Measurements from ENCODE around the gene PKP1. TPM values are rescaled to one million over a fixed set of nuclear protein-coding genes. Genes with fewer than 3 reads are reported as not detected.
"Not testable (repeated sequence)": the region's sequence is repeated elsewhere in the genome, so short reads cannot be mapped to it uniquely, and the experiment has no call there.

PKP1 gene
- total RNA-seq, result 409 TPM

GRCh38 chr1:201282931-201283829, at the start of gene PKP1:
Gene PKP1 (plus strand): TSS chr1:201283506. CDS start chr1:201283703, 197 bp downstream.
- Histone ChIP-seq H3K27ac (peak within 1 kb of the TSS; percentile 87), H3K4me1 (peaks cover 20% of the 10 kb centered on the region), H3K4me3 (peak within 1 kb of the TSS; percentile 43 to 55), H3K9me3 (no peaks in the 10 kb centered on the region), H3K27me3 (no peaks in the 10 kb centered on the region), H3K36me3 (no peaks in the 10 kb centered on the region)
- intact Hi-C loops (cut with DNase I), result no loop called here
- no peak for DNase-seq (ENCODE audit: extremely low spot score in 2 of 2)
- TF ChIP-seq POLR2A (IDR thresholded peaks at IDR 0.05) (peak in 1 of 2 donors; percentile 16), CTCF (IDR thresholded peaks at IDR 0.05) (no peak), POLR2AphosphoS5 (IDR thresholded peaks at IDR 0.05; ENCODE audit: insufficient read depth in 1 of 2, low read depth in 1 of 2) (peak; percentile 38 to 80)

- H3K4me3 ChIP-seq; intact Hi-C loops (cut with DNase I); H3K27me3 ChIP-seq; H3K27ac ChIP-seq; H3K4me1 ChIP-seq; H3K9me3 ChIP-seq; H3K36me3 ChIP-seq; DNase-seq (ENCODE audit: extremely low spot score in 2 of 2): not testable (repeated sequence)
These were observed 43.7 kb upstream of the PKP1 start for GRCh38 chr1:201239646-201240045.

GRCh38 chr1:201240171-201240570, 43.1 kb upstream of the PKP1 start:
- TF ChIP-seq POLR2AphosphoS5 (IDR thresholded peaks at IDR 0.05; ENCODE audit: insufficient read depth in 1 of 2, low read depth in 1 of 2) (no peak), CTCF (IDR thresholded peaks at IDR 0.05) (no peak), POLR2A (IDR thresholded peaks at IDR 0.05) (no peak)

GRCh38 chr1:201241736-201242135, 41.6 kb upstream of the PKP1 start:
- Histone ChIP-seq H3K27me3 (no peaks in the 10 kb centered on the region), H3K27ac (no peak overlapping the region), H3K4me3 (no peak overlapping the region), H3K9me3 (no peaks in the 10 kb centered on the region), H3K4me1 (no peaks in the 10 kb centered on the region), H3K36me3 (no peaks in the 10 kb centered on the region)
- DNase-seq (ENCODE audit: extremely low spot score in 2 of 2), result no peak
- TF ChIP-seq POLR2AphosphoS5 (IDR thresholded peaks at IDR 0.05; ENCODE audit: insufficient read depth in 1 of 2, low read depth in 1 of 2) (no peak), CTCF (IDR thresholded peaks at IDR 0.05) (no peak), POLR2A (IDR thresholded peaks at IDR 0.05) (no peak)
- intact Hi-C loops (cut with DNase I), result no loop called here

More at GRCh38 chr1:201240171-201240570, 43.1 kb upstream of the PKP1 start:
- Histone ChIP-seq H3K4me1 (no peaks in the 10 kb centered on the region), H3K36me3 (no peaks in the 10 kb centered on the region), H3K9me3 (no peaks in the 10 kb centered on the region), H3K4me3 (no peak overlapping the region), H3K27me3 (no peaks in the 10 kb centered on the region), H3K27ac (no peak overlapping the region)
- DNase-seq (ENCODE audit: extremely low spot score in 2 of 2), result no peak
- intact Hi-C loops (cut with DNase I), result no loop called here

GRCh38 chr1:201245082-201245481, 38.2 kb upstream of the PKP1 start:
- DNase-seq (ENCODE audit: extremely low spot score in 2 of 2), result no peak

More at GRCh38 chr1:201245082-201245481, 38.2 kb upstream of the PKP1 start:
- no peaks in the 10 kb centered on the region for H3K27me3 ChIP-seq
- no peak for TF ChIP-seq POLR2A (IDR thresholded peaks at IDR 0.05)
- TF ChIP-seq CTCF (IDR thresholded peaks at IDR 0.05), result no peak
- TF ChIP-seq POLR2AphosphoS5 (IDR thresholded peaks at IDR 0.05; ENCODE audit: insufficient read depth in 1 of 2, low read depth in 1 of 2), result no peak
- no peak overlapping the region for H3K27ac ChIP-seq
- no peaks in the 10 kb centered on the region for H3K36me3 ChIP-seq
- H3K4me1 ChIP-seq, result no peaks in the 10 kb centered on the region
- no peak overlapping the region for H3K4me3 ChIP-seq
- intact Hi-C loops (cut with DNase I), result no loop called here
- H3K9me3 ChIP-seq, result no peaks in the 10 kb centered on the region
